Colonic mucosa (tissue), 4 donors: Measurements from ENCODE around the gene TBX18. TPM values are rescaled to one million over a fixed set of nuclear protein-coding genes. Genes with fewer than 3 reads are reported as not detected.

Experiments used
- DNase-seq: peaks from one replicate; pipeline ENCODE4 v3.0.0-alpha.2; 2020
- H3K27ac ChIP-seq: fragments of 200-600 bp; one replicate; pipeline ENCODE4 v1.8.0; 2021
- H3K27me3 ChIP-seq: fragments of 200-600 bp; one replicate; pipeline ENCODE4 v1.8.0; 2021
- H3K36me3 ChIP-seq: fragments of 200-600 bp; one replicate; pipeline ENCODE4 v1.8.0; 2021
- H3K4me1 ChIP-seq: fragments of 200-600 bp; one replicate; pipeline ENCODE4 v1.8.0; 2021; ENCODE audit warnings: mild to moderate bottlenecking
- H3K4me3 ChIP-seq: fragments of 200-600 bp; one replicate; pipeline ENCODE4 v1.8.0; 2021
- H3K9ac ChIP-seq, 2 donors: one replicate each; pipeline ENCODE4 v1.7.0; 2013; ENCODE audit warnings: control low read depth in 2 of 2, low read depth in 2 of 2, low read length in 2 of 2
- H3K9me3 ChIP-seq: fragments of 200-600 bp; one replicate; pipeline ENCODE4 v1.8.0; 2021
- CTCF ChIP-seq: fragments of 200-600 bp; IDR thresholded peaks from one replicate; pipeline ENCODE4 v1.8.0; 2022; ENCODE audit warnings: antibody characterized with exemption, mild to moderate bottlenecking
- intact Hi-C: fragments of 100-400 bp; cut with DNase I; formaldehyde crosslinking; loops from one replicate; pipeline ENCODE4 v1.14.1; 2022
- total RNA-seq, 2 donors: library from RNA; stranded (reverse); fragmentation: NEBNext Ultra II Directional in 1 of 2; extraction: Animal tissue kit (Norgen Biotek cat#: 25700) in 1 of 2; gene quantifications; one replicate each; pipeline ENCODE4 v1.2.1, GENCODE V29; 2021
- donor health status: healthy.
- donor health status: DM: no; HTN: no; CAD: no.
- donor health status: DM: no; HTN: no; CAD: no.

The TBX18 gene
- total RNA-seq, 2 donors from 2014 or later = 0.25 to 0.35 TPM

GRCh38 chr6:84763886-84764331 is 489 bp downstream of the TBX18 start:
- Histone ChIP-seq H3K4me3 (peak overlapping the region; percentile 23), H3K9me3 (no peaks in the 10 kb centered on the region), H3K9ac (no peak overlapping the region)

GRCh38 chr6:84763003-84763885 is 1.2 kb downstream of the TBX18 start:
- Histone ChIP-seq H3K27me3 (peaks cover 59% of the 10 kb centered on the region), H3K9ac (peak overlapping the region in 1 of 2 donors; percentile 43), H3K9me3 (no peaks in the 10 kb centered on the region), H3K4me3 (peak overlapping the region; percentile 23), H3K4me1 (peaks cover 3% of the 10 kb centered on the region), H3K36me3 (no peaks in the 10 kb centered on the region), H3K27ac (no peak overlapping the region)
- intact Hi-C loops = no loop called here
- TF ChIP-seq CTCF = no peak
- DNase-seq = no peak

More at GRCh38 chr6:84763886-84764331, 489 bp downstream of the TBX18 start:
- no peak for DNase-seq
- H3K36me3 ChIP-seq = no peaks in the 10 kb centered on the region
- no peak for TF ChIP-seq CTCF
- H3K27me3 ChIP-seq = peaks cover 66% of the 10 kb centered on the region
- intact Hi-C loops = no loop called here
- no peak overlapping the region for H3K27ac ChIP-seq
- H3K4me1 ChIP-seq = peaks cover 3% of the 10 kb centered on the region

GRCh38 chr6:84762220-84763002 is 2.0 kb downstream of the TBX18 start:
- intact Hi-C loops = no loop called here
- Histone ChIP-seq H3K9me3 (no peaks in the 10 kb centered on the region), H3K36me3 (no peaks in the 10 kb centered on the region), H3K27me3 (peaks cover 54% of the 10 kb centered on the region), H3K4me3 (no peak overlapping the region), H3K27ac (no peak overlapping the region), H3K9ac (peak overlapping the region in 1 of 2 donors; percentile 43), H3K4me1 (peaks cover 3% of the 10 kb centered on the region)
- DNase-seq = no peak
- TF ChIP-seq CTCF = no peak

- Histone ChIP-seq H3K36me3 (no peaks in the 10 kb centered on the region), H3K27ac (no peak overlapping the region), H3K4me1 (no peaks in the 10 kb centered on the region), H3K9me3 (no peaks in the 10 kb centered on the region), H3K9ac (no peak overlapping the region), H3K27me3 (peaks cover 16% of the 10 kb centered on the region), H3K4me3 (no peak overlapping the region)
- no peak for DNase-seq
- intact Hi-C loops = no loop called here
- TF ChIP-seq CTCF = no peak
Measured at GRCh38 chr6:84758486-84758885, 5.9 kb downstream of the TBX18 start.

- no peak overlapping the region for H3K9ac ChIP-seq
- no peak overlapping the region for H3K4me3 ChIP-seq
- H3K36me3 ChIP-seq = no peaks in the 10 kb centered on the region
- no peak for DNase-seq
- no peaks in the 10 kb centered on the region for H3K9me3 ChIP-seq
- H3K27ac ChIP-seq = no peak overlapping the region
- no peak for TF ChIP-seq CTCF
- peaks cover under 1% of the 10 kb centered on the region for H3K27me3 ChIP-seq
- intact Hi-C loops = no loop called here
- no peaks in the 10 kb centered on the region for H3K4me1 ChIP-seq
Measured at GRCh38 chr6:84756877-84757276, 7.5 kb downstream of the TBX18 start.
